ENCODE results near the gene ZNF180.

Gene ZNF180

DNA sequence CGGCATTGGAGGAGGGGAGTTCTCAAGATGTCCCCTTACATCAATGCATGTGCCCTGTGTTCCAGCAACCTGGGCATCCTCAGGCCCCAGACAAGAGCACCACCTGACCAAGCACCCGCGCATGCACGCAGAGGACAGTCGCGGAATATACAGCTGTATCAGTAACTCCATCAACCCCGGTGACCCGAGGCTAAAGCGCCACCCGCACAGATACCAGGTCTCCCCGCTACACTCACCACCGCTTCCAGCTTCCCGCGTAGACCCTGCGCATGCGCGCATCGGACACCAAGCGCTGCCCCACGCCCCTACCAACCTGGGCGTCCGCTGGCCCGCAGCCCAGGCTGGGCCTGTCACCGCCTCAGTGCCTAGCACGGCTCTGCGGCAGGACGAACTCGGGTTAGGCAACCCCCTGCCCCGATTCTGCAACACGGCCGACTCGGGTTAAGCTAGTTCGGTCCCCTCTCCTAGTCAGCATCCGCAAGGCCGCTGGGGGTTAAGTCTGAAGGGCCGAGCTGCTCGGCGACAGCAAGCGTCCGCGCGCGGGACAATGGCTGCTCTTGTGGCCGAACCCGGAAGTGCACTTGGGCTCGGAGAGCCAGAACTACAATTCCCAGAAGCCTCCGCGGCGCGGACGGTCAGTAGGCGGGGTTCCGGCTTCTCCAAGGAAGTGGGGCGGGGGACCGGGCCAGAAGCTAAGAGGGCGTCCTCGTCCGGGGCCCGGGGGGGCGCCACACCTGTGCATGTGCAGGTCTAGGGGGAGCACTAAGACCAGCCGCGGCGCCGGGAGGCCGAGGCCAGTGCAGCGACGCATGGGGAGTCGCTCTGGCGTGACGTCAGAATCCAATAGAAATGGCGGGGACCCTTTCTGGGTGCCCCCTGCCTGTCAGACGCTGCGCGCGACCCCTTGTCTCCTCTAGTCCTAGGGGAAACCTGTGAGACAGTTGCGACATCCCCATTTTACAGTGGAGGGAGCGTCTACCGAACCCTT is at the start of gene ZNF180:
ZNF180 (minus strand) TSS at position 561 of the 988 bp plus-strand sequence. CDS start 3,188 bp downstream, outside the sequence.
- TF ChIP-seq TEAD4 (IDR thresholded peaks at IDR 0.05) = no peak
- TF ChIP-seq, protein P1, sequence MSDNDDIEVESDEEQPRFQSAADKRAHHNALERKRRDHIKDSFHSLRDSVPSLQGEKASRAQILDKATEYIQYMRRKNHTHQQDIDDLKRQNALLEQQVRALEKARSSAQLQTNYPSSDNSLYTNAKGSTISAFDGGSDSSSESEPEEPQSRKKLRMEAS (IDR thresholded peaks at IDR 0.05) = peak; percentile 80
- peak; percentile 0; the same call in 1 of the 2 replicates for TF ChIP-seq RAD21 (IDR thresholded peaks at IDR 0.05; ENCODE audit: low read depth)
- TF ChIP-seq CREB1 (IDR thresholded peaks at IDR 0.05; ENCODE audit: low read depth) = peak; percentile 63; the same call in 1 of the 2 replicates
- TF ChIP-seq EP300 (IDR thresholded peaks at IDR 0.05; ENCODE audit: borderline replicate concordance) = no peak; the same call in 1 of the 2 replicates
- TF ChIP-seq EGR1 (IDR thresholded peaks at IDR 0.05) = peak; percentile 69; the same call in 1 of the 2 replicates
- TF ChIP-seq YY1 (IDR thresholded peaks at IDR 0.05; ENCODE audit: low read depth) = peak; percentile 92
- peak; percentile 47 for TF ChIP-seq TCF12 (IDR thresholded peaks at IDR 0.05; ENCODE audit: low read depth)
- TF ChIP-seq, protein P2, sequence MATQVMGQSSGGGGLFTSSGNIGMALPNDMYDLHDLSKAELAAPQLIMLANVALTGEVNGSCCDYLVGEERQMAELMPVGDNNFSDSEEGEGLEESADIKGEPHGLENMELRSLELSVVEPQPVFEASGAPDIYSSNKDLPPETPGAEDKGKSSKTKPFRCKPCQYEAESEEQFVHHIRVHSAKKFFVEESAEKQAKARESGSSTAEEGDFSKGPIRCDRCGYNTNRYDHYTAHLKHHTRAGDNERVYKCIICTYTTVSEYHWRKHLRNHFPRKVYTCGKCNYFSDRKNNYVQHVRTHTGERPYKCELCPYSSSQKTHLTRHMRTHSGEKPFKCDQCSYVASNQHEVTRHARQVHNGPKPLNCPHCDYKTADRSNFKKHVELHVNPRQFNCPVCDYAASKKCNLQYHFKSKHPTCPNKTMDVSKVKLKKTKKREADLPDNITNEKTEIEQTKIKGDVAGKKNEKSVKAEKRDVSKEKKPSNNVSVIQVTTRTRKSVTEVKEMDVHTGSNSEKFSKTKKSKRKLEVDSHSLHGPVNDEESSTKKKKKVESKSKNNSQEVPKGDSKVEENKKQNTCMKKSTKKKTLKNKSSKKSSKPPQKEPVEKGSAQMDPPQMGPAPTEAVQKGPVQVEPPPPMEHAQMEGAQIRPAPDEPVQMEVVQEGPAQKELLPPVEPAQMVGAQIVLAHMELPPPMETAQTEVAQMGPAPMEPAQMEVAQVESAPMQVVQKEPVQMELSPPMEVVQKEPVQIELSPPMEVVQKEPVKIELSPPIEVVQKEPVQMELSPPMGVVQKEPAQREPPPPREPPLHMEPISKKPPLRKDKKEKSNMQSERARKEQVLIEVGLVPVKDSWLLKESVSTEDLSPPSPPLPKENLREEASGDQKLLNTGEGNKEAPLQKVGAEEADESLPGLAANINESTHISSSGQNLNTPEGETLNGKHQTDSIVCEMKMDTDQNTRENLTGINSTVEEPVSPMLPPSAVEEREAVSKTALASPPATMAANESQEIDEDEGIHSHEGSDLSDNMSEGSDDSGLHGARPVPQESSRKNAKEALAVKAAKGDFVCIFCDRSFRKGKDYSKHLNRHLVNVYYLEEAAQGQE (IDR thresholded peaks at IDR 0.05; ENCODE audit: low read depth) = no peak
- no peak for TF ChIP-seq CEBPB (IDR thresholded peaks at IDR 0.05)
- 0 out of 2 replicates have a peak, but pooled peaks have one; percentile 17 for TF ChIP-seq USF1 (IDR thresholded peaks at IDR 0.05)
- peak; percentile 91 for TF ChIP-seq NFIC (IDR thresholded peaks at IDR 0.05)
- TF ChIP-seq FOXM1 (IDR thresholded peaks at IDR 0.05; ENCODE audit: borderline replicate concordance, low read depth) = no peak
- TF ChIP-seq TAF1 (IDR thresholded peaks at IDR 0.05; ENCODE audit: low read depth) = peak; percentile 80
- TF ChIP-seq ZBTB7A (IDR thresholded peaks at IDR 0.05; ENCODE audit: low read depth) = peak; percentile 71; the same call in 1 of the 2 replicates

DNA sequence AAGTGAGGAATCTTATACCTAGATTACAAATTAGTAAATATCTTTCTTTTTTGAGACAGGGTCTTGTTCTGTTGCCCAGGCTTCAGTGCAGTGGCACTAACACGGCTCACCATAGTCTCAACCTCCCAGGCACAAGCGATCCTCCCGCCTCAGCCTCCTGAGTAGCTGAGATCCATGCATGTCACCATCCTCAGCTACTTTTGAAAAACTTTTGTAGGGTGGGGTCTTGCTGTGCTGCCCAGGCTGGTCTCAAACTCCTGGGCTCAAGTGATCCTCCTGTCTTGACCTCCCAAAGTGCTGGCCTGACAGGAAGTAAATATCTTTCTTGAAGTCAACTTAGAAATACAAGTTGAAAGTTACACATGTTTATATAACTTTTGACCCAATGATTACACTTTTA is 49.2 kb upstream of the ZNF180 start:
- TF ChIP-seq, protein P2 (IDR thresholded peaks at IDR 0.05; ENCODE audit: low read depth) = no peak
- no peak for TF ChIP-seq TAF1 (IDR thresholded peaks at IDR 0.05; ENCODE audit: low read depth)
- TF ChIP-seq FOXM1 (IDR thresholded peaks at IDR 0.05; ENCODE audit: borderline replicate concordance, low read depth) = no peak
- TF ChIP-seq, protein P1 (IDR thresholded peaks at IDR 0.05) = no peak
- TF ChIP-seq RAD21 (IDR thresholded peaks at IDR 0.05; ENCODE audit: low read depth) = no peak
- no peak for TF ChIP-seq EP300 (IDR thresholded peaks at IDR 0.05; ENCODE audit: borderline replicate concordance)
- no peak for TF ChIP-seq ZBTB7A (IDR thresholded peaks at IDR 0.05; ENCODE audit: low read depth)
- TF ChIP-seq CEBPB (IDR thresholded peaks at IDR 0.05) = no peak
- no peak for TF ChIP-seq NFIC (IDR thresholded peaks at IDR 0.05)
- no peak for TF ChIP-seq YY1 (IDR thresholded peaks at IDR 0.05; ENCODE audit: low read depth)
- no peak for TF ChIP-seq TEAD4 (IDR thresholded peaks at IDR 0.05)
- no peak for TF ChIP-seq CREB1 (IDR thresholded peaks at IDR 0.05; ENCODE audit: low read depth)
- no peak for TF ChIP-seq EGR1 (IDR thresholded peaks at IDR 0.05)
- TF ChIP-seq USF1 (IDR thresholded peaks at IDR 0.05) = no peak
- no peak for TF ChIP-seq TCF12 (IDR thresholded peaks at IDR 0.05; ENCODE audit: low read depth)

GRCh38 chr19:44548736-44549135 is 48.4 kb upstream of the ZNF180 start:
- TF ChIP-seq EGR1 (IDR thresholded peaks at IDR 0.05) = no peak
- TF ChIP-seq, protein P1 (IDR thresholded peaks at IDR 0.05) = no peak
- TF ChIP-seq FOXM1 (IDR thresholded peaks at IDR 0.05; ENCODE audit: borderline replicate concordance, low read depth) = no peak
- TF ChIP-seq TEAD4 (IDR thresholded peaks at IDR 0.05) = no peak; the same call in 1 of the 2 replicates
- TF ChIP-seq CREB1 (IDR thresholded peaks at IDR 0.05; ENCODE audit: low read depth) = no peak
- no peak for TF ChIP-seq ZBTB7A (IDR thresholded peaks at IDR 0.05; ENCODE audit: low read depth)
- no peak for TF ChIP-seq TCF12 (IDR thresholded peaks at IDR 0.05; ENCODE audit: low read depth)
- no peak for TF ChIP-seq NFIC (IDR thresholded peaks at IDR 0.05)
- TF ChIP-seq USF1 (IDR thresholded peaks at IDR 0.05) = no peak
- TF ChIP-seq, protein P2 (IDR thresholded peaks at IDR 0.05; ENCODE audit: low read depth) = no peak
- TF ChIP-seq RAD21 (IDR thresholded peaks at IDR 0.05; ENCODE audit: low read depth) = no peak
- TF ChIP-seq CEBPB (IDR thresholded peaks at IDR 0.05) = no peak
- no peak for TF ChIP-seq EP300 (IDR thresholded peaks at IDR 0.05; ENCODE audit: borderline replicate concordance)
- TF ChIP-seq YY1 (IDR thresholded peaks at IDR 0.05; ENCODE audit: low read depth) = no peak
- TF ChIP-seq TAF1 (IDR thresholded peaks at IDR 0.05; ENCODE audit: low read depth) = no peak

Data from Ishikawa (cell line).